ENCODE results near the gene DCPS.
"Not testable (repeated sequence)": the region's sequence is repeated elsewhere in the genome, so short reads cannot be mapped to it uniquely, and the experiment has no call there.

DCPS gene

DNA sequence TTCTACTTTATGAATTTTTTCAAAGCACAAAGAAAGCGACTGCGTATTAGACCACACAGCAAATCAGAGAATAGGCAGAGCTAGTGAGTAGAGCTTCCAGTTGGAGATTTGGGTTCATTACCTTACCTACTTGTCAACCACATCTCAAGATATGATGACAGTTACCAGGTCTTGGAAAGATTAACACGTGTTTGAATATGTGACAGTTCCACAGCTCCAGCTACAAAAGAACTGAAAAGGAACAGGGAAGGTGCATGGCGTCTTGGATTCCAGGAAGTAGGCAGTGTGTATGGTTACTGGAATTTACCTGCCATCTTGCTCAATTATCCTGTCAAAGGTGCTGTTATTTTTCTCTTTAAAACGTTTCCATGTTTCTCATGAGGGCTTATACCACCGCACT, 15.6 kb upstream of the DCPS start:
- no peak for DNase-seq (ENCODE audit: low read depth)

DNA sequence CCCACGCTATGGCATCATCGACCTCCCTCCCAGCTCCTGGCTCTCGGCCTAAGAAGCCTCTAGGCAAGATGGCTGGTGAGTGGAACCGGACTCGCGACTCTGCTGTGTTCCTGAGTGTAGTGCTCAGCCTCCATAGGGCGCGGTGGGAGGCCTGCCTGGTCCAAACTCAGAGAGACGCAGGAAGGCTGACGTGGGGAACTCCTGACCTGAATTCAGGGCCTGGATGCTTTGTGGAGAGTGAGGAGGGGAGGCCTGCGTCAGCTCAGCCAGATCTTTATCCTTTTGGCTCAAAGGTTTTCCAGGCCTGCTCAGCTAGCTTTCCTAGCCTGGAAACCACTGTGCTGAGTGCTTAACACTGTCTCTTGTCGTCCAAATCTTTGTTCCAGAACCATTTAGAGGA, 13.0 kb upstream of the DCPS start:
- no peak for DNase-seq (ENCODE audit: low read depth)

DNA sequence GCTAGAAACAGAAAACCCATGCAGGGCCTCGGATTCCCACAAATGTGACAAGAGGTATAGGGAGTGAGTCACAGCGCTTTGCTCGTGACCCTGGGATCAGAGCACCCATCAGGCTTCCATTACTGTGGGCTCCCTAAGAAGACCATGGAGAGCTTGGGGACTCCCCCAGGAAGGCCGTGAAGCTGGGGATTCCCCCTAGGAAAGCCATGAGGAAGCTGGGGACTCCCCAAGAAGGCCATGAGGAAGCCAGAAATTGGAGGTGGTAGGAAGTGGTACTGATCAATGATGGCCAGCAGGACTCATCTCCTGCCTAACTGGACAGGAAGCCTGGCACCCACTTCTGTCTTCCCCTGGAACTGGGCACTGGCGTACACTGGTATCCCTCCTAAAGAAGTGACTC, 10.1 kb upstream of the DCPS start:
- DNase-seq (ENCODE audit: low read depth), result no peak

DNA sequence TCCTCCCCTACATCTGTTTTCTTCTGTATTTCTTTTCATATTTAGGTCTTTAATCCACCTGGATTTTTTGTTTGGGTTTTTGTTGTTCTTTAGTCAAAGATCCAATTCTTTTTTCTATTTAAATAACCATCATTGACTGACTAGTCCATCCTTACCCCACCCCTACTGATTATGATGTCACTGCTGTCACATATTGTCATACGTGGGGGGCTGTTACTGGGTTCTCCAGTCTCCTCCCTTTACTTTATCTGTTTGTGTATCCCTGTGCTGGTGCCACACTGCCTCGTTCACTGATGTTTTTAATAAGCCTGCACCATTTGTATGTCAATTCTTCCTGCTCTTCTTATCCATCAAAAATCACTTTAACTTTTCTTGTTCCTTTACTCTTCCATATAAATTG, 6.9 kb upstream of the DCPS start:
- no peak for DNase-seq (ENCODE audit: low read depth)

- no peak for DNase-seq (ENCODE audit: low read depth)
Measured at GRCh38 chr11:126304457-126305075, 706 bp downstream of the DCPS start.

DNA sequence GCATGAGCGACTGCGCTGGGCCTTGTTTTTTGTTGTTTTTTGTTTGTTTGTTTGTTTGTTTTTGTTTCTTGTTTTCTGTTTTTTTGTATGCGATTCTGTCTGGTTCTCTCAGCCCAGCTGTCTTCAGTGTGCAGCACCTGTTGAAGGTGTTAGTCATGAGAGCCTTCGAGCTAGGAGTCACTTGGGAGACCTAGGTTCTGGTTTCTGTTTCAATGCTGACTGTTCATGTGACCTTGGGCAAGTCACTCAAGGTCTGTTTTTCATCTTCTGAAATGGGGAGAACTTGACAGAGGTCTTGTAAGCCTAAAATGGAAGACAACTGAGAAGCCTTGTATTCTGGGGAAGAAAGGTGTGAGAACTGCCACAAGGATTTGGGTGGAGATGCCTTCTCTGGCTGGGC, 1.8 kb downstream of the DCPS start:
- no peak for DNase-seq (ENCODE audit: low read depth)

GRCh38 chr11:126307706-126308105, 3.8 kb downstream of the DCPS start:
- DNase-seq (ENCODE audit: low read depth), result peak; percentile 59

- DNase-seq (ENCODE audit: low read depth), result no peak
Measured at GRCh38 chr11:126308271-126308671, 4.4 kb downstream of the DCPS start.

DNA sequence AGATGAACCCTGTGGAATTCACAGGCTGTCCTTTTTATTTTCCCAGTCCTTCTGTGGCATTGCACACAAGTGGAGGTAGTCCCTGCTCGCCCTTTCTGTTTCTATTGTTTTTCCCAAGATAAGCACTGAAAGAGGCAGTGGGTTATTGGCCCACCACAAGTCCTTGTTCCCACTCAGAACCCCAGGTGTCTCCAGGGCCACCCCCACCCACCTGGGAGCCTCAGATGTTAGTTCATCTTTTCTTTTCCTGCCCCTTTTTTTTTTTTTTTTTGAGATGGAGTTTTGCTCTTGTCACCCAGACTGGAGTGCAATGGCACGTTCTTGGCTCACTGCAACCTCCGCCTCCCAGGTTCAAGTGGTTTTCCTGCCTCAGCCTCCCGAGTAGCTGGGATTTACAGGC, 4.9 kb downstream of the DCPS start:
- not testable (repeated sequence) for DNase-seq (ENCODE audit: low read depth)

DNA sequence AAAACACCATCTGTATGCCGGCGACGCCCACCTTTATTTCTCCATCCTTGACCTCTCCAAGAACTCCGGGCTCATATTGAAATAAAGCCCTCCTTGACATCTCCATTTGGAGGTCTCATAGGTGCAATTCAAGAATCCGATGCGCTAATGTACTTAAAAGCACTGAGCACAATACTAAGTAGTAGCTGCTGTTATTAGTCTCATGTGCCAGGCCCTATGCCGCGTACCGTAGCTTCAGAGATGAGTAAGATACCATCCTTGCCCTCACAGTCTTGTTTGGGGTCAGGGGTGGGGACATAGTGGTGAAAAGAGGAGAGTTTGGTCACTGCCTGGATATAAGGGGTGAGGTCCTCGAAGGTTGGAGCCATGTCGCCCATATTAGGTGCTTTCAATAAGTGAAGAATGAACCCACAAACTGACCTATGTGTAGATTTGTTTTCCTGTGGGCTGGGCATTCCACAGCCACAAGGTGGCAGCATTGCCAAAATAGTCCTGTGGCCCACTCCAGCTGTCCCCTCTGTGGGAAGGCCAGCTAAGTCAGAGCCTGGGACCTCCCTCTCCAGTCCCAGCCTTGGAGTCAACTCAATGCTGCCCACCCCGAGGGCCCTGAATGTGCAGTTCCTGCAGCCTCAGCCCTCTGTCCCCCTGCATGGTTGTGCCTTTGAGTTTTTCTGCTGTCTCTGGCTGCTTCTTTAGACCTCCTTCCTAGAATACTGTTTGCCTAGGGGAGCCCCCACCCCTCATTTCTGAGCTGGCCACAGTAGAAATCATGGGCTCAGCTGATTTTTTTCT, 6.5 kb downstream of the DCPS start:
- peak; percentile 69 for DNase-seq (ENCODE audit: low read depth)

DNA sequence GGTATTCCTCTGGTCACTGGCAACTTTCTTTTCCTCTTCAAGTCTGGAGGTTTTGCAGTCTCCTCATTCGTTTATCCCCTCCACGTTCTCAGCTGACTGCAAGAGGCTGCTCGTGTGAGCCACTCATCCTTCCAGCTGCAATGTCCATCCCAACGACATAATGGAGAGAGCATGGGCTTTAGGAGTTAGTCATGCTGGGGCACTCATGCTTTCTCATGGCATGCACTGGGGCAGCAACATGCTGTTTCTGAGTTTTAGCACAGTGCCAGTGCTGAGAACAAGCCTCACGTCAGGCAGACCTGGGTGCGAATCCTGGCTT, 7.1 kb downstream of the DCPS start:
- DNase-seq (ENCODE audit: low read depth), result no peak

DNA sequence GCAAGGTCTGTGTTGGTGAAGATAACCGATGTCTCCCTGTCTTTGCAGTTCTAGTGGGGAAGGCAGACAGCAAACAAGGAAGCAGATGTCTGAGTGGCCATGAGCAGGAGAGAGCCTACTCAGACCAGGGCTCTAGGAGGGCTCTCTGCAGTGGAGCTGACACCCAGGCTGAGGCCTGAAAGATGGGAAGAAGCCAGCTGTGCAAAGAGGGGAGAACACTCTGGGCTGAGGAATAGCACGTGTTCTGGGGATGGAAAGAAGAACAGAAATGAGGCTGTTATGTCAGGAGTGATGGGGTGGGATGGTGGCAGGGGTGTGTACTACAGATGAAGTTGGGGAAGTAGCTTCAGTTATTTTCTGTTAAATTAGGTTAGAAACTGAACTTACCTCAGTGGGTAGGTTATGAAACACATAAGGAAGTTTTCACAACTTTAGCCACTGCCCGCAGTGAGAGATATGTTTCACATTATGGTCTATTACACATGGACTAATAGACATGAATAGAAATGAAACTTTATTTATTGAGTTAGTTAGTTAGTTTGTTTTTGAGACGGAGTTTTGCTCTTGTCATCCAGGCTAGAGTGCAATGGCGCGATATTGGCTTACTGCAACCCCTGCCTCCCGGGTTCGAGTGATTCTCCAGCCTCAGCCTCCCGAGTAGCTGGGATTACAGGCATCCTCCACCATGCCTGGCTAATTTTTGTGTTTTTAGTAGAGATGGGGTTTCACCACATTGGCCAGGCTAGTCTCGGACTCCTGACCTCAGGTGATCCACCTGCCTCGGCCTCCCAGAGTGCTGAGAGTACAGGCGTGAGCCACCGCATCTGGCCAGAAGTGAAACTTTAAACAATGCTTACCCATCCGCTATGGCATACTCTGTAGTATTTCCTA, 7.8 kb downstream of the DCPS start:
- no peak for DNase-seq (ENCODE audit: low read depth)

GRCh38 chr11:126312961-126313360, 9.1 kb downstream of the DCPS start:
- DNase-seq (ENCODE audit: low read depth), result no peak

DNA sequence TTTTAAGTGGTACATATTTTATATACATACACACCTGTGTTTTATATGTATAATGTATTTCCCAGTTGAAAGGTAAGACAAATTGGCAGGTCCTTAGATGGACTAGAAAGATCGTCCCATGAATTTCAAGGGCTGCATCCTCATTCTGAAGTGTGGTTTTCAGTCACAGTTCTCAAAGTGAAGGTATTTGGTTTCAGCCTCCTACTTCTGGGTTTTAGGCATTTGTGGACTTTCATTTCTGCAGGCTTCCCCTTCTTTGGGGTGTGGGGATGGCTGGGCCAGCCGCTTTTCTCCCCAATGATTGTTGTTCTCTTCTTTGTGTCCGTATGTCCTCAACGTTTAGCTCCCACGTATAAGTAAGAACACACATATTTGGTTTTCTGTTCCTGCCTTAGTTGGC, 10.0 kb downstream of the DCPS start:
- no peak for DNase-seq (ENCODE audit: low read depth)

DNA sequence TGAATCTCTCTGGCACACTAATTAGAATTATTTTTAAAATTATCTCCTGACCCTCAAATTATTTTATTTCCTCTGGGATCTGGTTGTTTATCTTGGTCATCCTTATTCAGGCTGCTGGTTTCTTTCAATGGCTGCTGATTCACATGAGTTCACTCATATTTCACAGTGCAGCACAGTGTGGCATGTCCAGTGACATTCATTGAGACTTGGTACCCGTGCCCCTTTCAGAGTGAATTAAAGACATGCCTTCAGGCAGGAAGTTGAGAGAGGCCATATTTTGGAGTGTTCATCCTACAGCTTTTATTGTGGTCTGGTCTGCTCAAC, 13.5 kb downstream of the DCPS start:
- no peak for DNase-seq (ENCODE audit: low read depth)

- peak; percentile 91 for DNase-seq (ENCODE audit: low read depth)
Measured at GRCh38 chr11:126317756-126318573, 14.1 kb downstream of the DCPS start.

DNA sequence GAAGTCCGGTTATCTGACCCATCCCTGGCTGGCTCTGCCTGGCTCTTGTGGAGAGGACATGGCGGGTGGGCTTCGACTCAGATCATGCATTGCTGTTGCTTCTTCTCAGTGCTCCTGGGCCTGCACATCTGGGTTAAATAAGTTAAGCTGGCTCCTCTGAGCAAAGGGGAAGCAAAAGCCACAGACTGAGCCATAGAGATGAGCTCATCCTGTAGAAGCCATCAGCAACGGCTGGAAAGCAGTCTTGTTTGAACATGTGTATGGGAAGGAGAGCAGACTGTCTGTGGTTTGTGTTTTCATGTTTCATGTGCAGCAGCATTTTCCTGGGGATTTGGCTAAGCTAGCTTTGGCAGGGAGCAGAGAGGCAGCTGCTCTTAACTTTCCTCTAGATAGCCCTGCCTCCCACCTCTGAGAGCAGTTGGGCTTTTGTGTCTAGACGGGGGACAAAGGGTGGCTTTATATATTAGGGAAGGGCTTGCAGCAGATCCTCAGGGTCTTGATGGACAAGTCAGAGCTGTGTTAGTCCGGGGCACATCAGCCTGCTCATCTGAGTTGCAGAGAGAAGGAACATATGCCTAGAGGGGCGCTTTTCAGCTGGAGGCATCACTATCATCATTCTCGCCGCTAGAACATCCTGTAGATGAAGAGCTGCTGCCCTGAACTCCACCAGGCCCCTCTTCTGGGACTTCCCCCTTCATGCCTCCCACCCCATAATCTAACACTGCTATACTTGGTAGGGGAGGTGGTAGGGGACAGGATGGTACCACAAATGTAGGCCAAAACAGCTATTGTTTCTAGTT, 14.9 kb downstream of the DCPS start:
- peak; percentile 98 for DNase-seq (ENCODE audit: low read depth)

GRCh38 chr11:126319374-126319740, 15.5 kb downstream of the DCPS start:
- no peak for DNase-seq (ENCODE audit: low read depth)

DNA sequence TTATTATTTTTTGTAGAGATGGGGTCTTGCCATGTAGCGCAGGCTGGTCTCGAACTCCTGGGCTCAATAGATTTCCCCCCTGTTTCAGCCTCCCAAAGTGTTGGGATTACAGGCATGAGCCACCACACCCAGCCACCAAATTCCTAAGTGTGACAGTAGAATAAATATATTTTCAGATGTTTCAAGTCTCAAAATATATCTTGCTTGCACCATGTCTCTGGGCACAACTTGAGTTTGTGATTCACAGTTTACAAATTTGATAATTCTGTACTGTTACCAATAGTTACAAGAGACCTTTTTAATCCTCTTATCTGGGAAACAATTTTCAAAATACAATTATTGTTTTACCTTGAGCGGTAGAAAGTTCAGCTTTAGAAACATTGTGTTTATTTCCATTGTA, 19.1 kb downstream of the DCPS start:
- DNase-seq (ENCODE audit: low read depth), result no peak

GRCh38 chr11:126327281-126328000, 23.6 kb downstream of the DCPS start:
- no peak for DNase-seq (ENCODE audit: low read depth)

DNA sequence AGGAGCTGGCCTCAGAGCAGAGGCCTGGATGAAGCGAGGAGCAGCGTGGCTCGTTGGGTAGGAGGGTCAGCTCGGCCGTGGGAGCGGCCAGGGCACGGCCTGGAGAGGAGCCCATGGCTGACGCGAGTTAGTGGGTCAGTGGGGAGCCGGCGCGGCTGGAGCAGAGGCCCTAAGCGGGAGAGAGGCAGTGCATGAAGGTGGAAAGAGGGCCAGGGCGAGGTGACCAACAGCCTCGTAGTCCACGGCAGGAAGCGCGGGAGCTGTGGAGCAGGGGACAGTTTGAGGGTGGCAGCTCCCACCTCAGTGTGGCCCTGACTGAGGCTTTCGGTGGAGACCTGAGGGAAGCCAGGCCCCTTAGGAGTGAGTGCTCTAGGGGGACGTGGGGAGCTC, 24.1 kb downstream of the DCPS start:
- no peak for DNase-seq (ENCODE audit: low read depth)
